ENCODE data around the gene PYGM. TPM values are rescaled to one million over a fixed set of nuclear protein-coding genes. Genes with fewer than 3 reads are reported as not detected.
A peak's percentile ranks its signal among the peaks of the same experiment; 100 is the strongest.

The PYGM gene
- total RNA-seq, 1 experiment from 2014 or later: 6.6 TPM

DNA sequence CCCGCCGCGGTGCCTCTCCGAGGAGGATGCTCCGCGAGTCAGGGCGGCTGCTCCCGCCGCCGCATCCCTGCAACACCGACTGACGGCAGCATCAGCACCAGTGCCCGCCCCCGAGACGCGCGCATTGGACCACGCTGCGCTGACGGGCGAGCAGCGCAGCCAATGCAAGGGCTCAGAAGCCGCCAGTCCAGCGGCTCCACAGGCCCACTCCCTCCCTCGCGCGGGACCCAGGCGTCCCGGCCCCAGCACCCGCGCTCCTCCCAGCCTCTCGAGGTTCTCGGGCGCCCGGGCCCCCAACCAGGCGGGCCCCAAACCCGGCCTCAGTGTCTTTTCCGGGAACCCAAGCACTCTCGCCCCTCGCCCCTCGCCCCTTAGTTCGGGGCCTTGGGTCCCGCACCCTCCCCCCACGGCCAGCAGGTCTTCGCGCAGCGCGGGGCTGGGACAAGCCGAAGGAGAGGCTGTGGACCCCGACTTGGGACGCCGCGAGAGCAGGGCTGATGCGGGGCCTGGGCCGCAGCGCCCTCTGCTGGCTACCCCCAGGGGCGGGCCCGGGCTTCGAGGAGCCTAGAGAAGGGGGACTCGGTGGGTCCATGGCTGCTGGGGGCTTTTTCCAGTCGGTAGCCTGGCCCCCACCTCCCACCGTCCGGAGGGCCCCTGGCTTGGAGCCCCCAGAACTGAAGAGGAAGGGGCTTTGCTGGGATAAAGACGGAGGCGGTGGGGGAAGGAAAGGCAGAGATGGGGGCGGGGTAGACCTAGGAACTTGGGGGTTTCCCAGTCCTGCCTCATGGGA lies 36.5 kb downstream of the PYGM start, which contains the start of gene NRXN2 (continued):
- TF ChIP-seq PRRX2 (CRISPR knock-in tag; IDR thresholded peaks at IDR 0.05) (no peak), ZNF263 (CRISPR knock-in tag; IDR thresholded peaks at IDR 0.05; ENCODE audit: low read depth) (no peak), PREB (CRISPR knock-in tag; IDR thresholded peaks at IDR 0.05; ENCODE audit: borderline replicate concordance) (no peak), ATF6 (CRISPR knock-in tag; IDR thresholded peaks at IDR 0.05) (no peak), ZBTB21 (CRISPR knock-in tag; IDR thresholded peaks at IDR 0.05; ENCODE audit: borderline replicate concordance) (0 out of 2 replicates have a peak, but pooled peaks have one; percentile 35), ZNF232 (CRISPR knock-in tag; IDR thresholded peaks at IDR 0.05) (0 out of 2 replicates have a peak, but pooled peaks have one; percentile 25), RORB (CRISPR knock-in tag; IDR thresholded peaks at IDR 0.05) (no peak), GRHL2 (CRISPR knock-in tag; IDR thresholded peaks at IDR 0.05; ENCODE audit: insufficient replicate concordance, severe bottlenecking) (no peak), SOX15 (CRISPR knock-in tag; IDR thresholded peaks at IDR 0.05) (no peak), FOXK1 (CRISPR knock-in tag; IDR thresholded peaks at IDR 0.05) (0 out of 2 replicates have a peak, but pooled peaks have one; percentile 32), ERG (CRISPR knock-in tag; IDR thresholded peaks at IDR 0.05) (no peak), GTF2I (CRISPR knock-in tag; conservative IDR thresholded peaks at IDR 0.05) (no peak), FOXP1 (CRISPR knock-in tag; IDR thresholded peaks at IDR 0.05; ENCODE audit: borderline replicate concordance) (no peak), NFATC4 (CRISPR knock-in tag; IDR thresholded peaks at IDR 0.05) (no peak), SMAD3 (CRISPR knock-in tag; IDR thresholded peaks at IDR 0.05; ENCODE audit: borderline replicate concordance) (no peak), E2F5 (CRISPR knock-in tag; IDR thresholded peaks at IDR 0.05) (peak; percentile 52; the same call in 1 of the 2 replicates), ZNF317 (CRISPR knock-in tag; IDR thresholded peaks at IDR 0.05; ENCODE audit: borderline replicate concordance, low read depth) (no peak; the same call in 1 of the 2 replicates), IRF2 (CRISPR knock-in tag; IDR thresholded peaks at IDR 0.05; ENCODE audit: borderline replicate concordance, low read depth) (no peak), NFYB (CRISPR knock-in tag; conservative IDR thresholded peaks at IDR 0.05; ENCODE audit: low read depth) (peak; percentile 95), TEAD4 (CRISPR knock-in tag; IDR thresholded peaks at IDR 0.05) (no peak), ETV6 (CRISPR knock-in tag; IDR thresholded peaks at IDR 0.05) (no peak), ARID4B (CRISPR knock-in tag; IDR thresholded peaks at IDR 0.05; ENCODE audit: borderline replicate concordance) (no peak)
- TF ChIP-seq, protein P1, sequence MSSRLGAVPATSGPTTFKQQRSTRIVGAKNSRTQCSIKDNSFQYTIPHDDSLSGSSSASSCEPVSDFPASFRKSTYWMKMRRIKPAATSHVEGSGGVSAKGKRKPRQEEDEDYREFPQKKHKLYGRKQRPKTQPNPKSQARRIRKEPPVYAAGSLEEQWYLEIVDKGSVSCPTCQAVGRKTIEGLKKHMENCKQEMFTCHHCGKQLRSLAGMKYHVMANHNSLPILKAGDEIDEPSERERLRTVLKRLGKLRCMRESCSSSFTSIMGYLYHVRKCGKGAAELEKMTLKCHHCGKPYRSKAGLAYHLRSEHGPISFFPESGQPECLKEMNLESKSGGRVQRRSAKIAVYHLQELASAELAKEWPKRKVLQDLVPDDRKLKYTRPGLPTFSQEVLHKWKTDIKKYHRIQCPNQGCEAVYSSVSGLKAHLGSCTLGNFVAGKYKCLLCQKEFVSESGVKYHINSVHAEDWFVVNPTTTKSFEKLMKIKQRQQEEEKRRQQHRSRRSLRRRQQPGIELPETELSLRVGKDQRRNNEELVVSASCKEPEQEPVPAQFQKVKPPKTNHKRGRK (CRISPR knock-in tag; IDR thresholded peaks at IDR 0.05; ENCODE audit: borderline replicate concordance): no peak
- TF ChIP-seq, protein P2, sequence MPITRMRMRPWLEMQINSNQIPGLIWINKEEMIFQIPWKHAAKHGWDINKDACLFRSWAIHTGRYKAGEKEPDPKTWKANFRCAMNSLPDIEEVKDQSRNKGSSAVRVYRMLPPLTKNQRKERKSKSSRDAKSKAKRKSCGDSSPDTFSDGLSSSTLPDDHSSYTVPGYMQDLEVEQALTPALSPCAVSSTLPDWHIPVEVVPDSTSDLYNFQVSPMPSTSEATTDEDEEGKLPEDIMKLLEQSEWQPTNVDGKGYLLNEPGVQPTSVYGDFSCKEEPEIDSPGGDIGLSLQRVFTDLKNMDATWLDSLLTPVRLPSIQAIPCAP (CRISPR knock-in tag; IDR thresholded peaks at IDR 0.05): no peak
